SHP77 (cell line): ENCODE data around the gene SMC1A.
"Not testable (repeated sequence)": the region's sequence is repeated elsewhere in the genome, so short reads cannot be mapped to it uniquely, and the experiment has no call there.

Source experiments
- DNase-seq, 2 experiments: peaks; one replicate each; lab custom pipeline; 2025; lab: John Stamatoyannopoulos, UW

SMC1A gene

GRCh38 chrX:53422086-53422860 lies at the start of gene SMC1A:
TSS of gene SMC1A (minus strand) at chrX:53422654. CDS start at chrX:53422600, 54 bp downstream.
- peak; percentile 99 for DNase-seq

GRCh38 chrX:53471346-53471745 lies 48.9 kb upstream of the SMC1A start:
- DNase-seq: no peak

GRCh38 chrX:53468659-53469058 lies 46.2 kb upstream of the SMC1A start:
- DNase-seq: not testable (repeated sequence)

- DNase-seq: no peak
Measured at GRCh38 chrX:53458082-53458481, 35.6 kb upstream of the SMC1A start.

GRCh38 chrX:53456254-53456653 lies 33.8 kb upstream of the SMC1A start:
- no peak for DNase-seq

GRCh38 chrX:53452812-53453211 lies 30.4 kb upstream of the SMC1A start:
- DNase-seq: no peak

GRCh38 chrX:53449632-53450031 lies 27.2 kb upstream of the SMC1A start:
- DNase-seq: no peak

- DNase-seq: no peak
Measured at GRCh38 chrX:53447441-53447840, 25.0 kb upstream of the SMC1A start.

GRCh38 chrX:53445977-53446376 lies 23.5 kb upstream of the SMC1A start:
- peak; percentile 44 to 75 for DNase-seq

- no peak for DNase-seq
Measured at GRCh38 chrX:53442322-53442631, 19.8 kb upstream of the SMC1A start.

GRCh38 chrX:53441531-53442321 lies 19.3 kb upstream of the SMC1A start:
- DNase-seq: peak; percentile 96 to 98

GRCh38 chrX:53440621-53441517 lies 18.4 kb upstream of the SMC1A start:
- peak; percentile 58 to 75 for DNase-seq

- peak; percentile 65 to 79 for DNase-seq
Measured at GRCh38 chrX:53440101-53440500, 17.6 kb upstream of the SMC1A start.

GRCh38 chrX:53438832-53439230 lies 16.4 kb upstream of the SMC1A start:
- DNase-seq: no peak

- no peak for DNase-seq
Measured at GRCh38 chrX:53438174-53438831, 15.8 kb upstream of the SMC1A start.

GRCh38 chrX:53437206-53437605 lies 14.8 kb upstream of the SMC1A start:
- no peak for DNase-seq

GRCh38 chrX:53435997-53436396 lies 13.5 kb upstream of the SMC1A start:
- peak; percentile 87 to 88 for DNase-seq

- peak; percentile 99 for DNase-seq
Measured at GRCh38 chrX:53433651-53434639, 11.5 kb upstream of the SMC1A start, which contains the start of gene HSD17B10. TSS of gene HSD17B10 (minus strand) at chrX:53434370. CDS start at chrX:53434345, 25 bp downstream.

GRCh38 chrX:53430231-53430630 lies 7.8 kb upstream of the SMC1A start:
- DNase-seq: no peak

- no peak for DNase-seq
Measured at GRCh38 chrX:53429755-53430154, 7.3 kb upstream of the SMC1A start.
